OCI-LY3 (cell line): Measurements from ENCODE around the gene RGR.
"Not testable (repeated sequence)": the region's sequence is repeated elsewhere in the genome, so short reads cannot be mapped to it uniquely, and the experiment has no call there.

ENCODE experiments used
- H2AFZ ChIP-seq: fragments of 200-600, 300-600 bp; shearing (Covaris generic); 2 replicates; pipeline ENCODE4 v1.6.0; 2014; ENCODE audit warnings: antibody characterized with exemption, low read depth, low read length
- H3K27ac ChIP-seq: fragments of 200-600, 300-600 bp; sonication (generic); 2 replicates; pipeline ENCODE4 v1.5.1; 2014; ENCODE audit warnings: mild to moderate bottlenecking, low read length, moderate library complexity, mixed read lengths
- H3K27me3 ChIP-seq: fragments of 200-600, 300-600 bp; sonication (generic); 2 replicates; pipeline ENCODE4 v1.6.1; 2014; ENCODE audit warnings: low read depth, low read length, mixed read lengths
- H3K36me3 ChIP-seq: fragments of 200-600, 300-600 bp; sonication (generic); replicated peaks from 2 replicates; pipeline ENCODE3; 2014; ENCODE audit warnings: low read depth, low read length, mixed read lengths
- H3K4me1 ChIP-seq: fragments of 300-600, 200-600 bp; sonication (generic); 2 replicates; pipeline ENCODE4 v1.6.1; 2014; ENCODE audit warnings: low read length, mixed read lengths
- H3K4me2 ChIP-seq: fragments of 200-600, 300-600 bp; sonication (generic); 2 replicates; pipeline ENCODE4 v1.6.1; 2014; ENCODE audit warnings: low read length, mixed read lengths
- H3K4me3 ChIP-seq: fragments of 300-600, 200-600 bp; sonication (generic); 2 replicates; pipeline ENCODE4 v1.5.1; 2014; ENCODE audit warnings: antibody characterized with exemption, mild to moderate bottlenecking, low read length, moderate library complexity
- H3K79me2 ChIP-seq: fragments of 300-600, 200-600 bp; shearing (Covaris generic); 2 replicates; pipeline ENCODE4 v1.6.1; 2014; ENCODE audit warnings: mild to moderate bottlenecking, low read length, mixed read lengths
- H3K9ac ChIP-seq: fragments of 300-600, 200-600 bp; shearing (Covaris generic); 2 replicates; pipeline ENCODE4 v1.6.0; 2014; ENCODE audit warnings: mild to moderate bottlenecking, low read length, moderate library complexity
- H3K9me3 ChIP-seq: fragments of 200-600, 300-600 bp; shearing (Covaris generic); 2 replicates; pipeline ENCODE4 v1.6.1; 2014; ENCODE audit warnings: low read length, mixed read lengths; ENCODE audit not compliant: insufficient read depth
- H4K20me1 ChIP-seq: fragments of 200-600, 300-600 bp; sonication (generic); 2 replicates; pipeline ENCODE4 v1.6.1; 2016; ENCODE audit warnings: low read length, mixed read lengths; ENCODE audit not compliant: insufficient read depth
- EZH2phosphoT487 ChIP-seq: fragments of 200-600 bp; shearing (Covaris generic); IDR thresholded peaks from 2 replicates; pipeline ENCODE4 v1.6.1; 2018; ENCODE audit warnings: antibody characterized with exemption, mixed run types, low read depth
- TF ChIP-seq, protein P1 (sequence below): fragments of 200-600, 300-600 bp; sonication (generic); IDR thresholded peaks from 2 replicates; pipeline ENCODE4 v1.5.1; 2014; ENCODE audit warnings: antibody characterized with exemption, low read length, low read depth

Gene RGR

DNA sequence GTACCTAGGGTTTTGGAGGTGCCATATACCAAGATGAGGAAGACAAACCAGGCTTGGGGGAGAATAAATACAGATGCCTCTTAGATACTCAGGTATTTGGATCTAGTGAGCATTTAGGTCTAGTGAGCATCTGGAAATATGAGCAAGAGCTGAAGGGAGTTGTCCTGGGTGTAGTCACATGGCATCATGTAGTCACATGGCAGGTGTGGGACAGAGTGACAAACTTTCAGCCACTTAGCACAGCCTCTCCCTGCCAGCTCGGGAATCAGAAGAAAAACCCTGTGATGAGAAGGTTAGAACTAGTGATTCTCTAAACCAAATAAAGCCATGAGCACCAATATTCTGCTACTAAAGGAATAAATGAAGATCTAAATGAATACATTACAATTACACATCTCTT, 24.3 kb downstream of the RGR start:
- H3K9me3 ChIP-seq: no peaks in the 10 kb centered on the region
- H3K79me2 ChIP-seq: no peaks in the 10 kb centered on the region
- H3K4me2 ChIP-seq: no peak overlapping the region
- no peaks in the 10 kb centered on the region for H4K20me1 ChIP-seq
- no peak overlapping the region for H2AFZ ChIP-seq
- peaks cover 15% of the 10 kb centered on the region for H3K4me1 ChIP-seq
- no peak for TF ChIP-seq EZH2phosphoT487
- TF ChIP-seq, protein P1, sequence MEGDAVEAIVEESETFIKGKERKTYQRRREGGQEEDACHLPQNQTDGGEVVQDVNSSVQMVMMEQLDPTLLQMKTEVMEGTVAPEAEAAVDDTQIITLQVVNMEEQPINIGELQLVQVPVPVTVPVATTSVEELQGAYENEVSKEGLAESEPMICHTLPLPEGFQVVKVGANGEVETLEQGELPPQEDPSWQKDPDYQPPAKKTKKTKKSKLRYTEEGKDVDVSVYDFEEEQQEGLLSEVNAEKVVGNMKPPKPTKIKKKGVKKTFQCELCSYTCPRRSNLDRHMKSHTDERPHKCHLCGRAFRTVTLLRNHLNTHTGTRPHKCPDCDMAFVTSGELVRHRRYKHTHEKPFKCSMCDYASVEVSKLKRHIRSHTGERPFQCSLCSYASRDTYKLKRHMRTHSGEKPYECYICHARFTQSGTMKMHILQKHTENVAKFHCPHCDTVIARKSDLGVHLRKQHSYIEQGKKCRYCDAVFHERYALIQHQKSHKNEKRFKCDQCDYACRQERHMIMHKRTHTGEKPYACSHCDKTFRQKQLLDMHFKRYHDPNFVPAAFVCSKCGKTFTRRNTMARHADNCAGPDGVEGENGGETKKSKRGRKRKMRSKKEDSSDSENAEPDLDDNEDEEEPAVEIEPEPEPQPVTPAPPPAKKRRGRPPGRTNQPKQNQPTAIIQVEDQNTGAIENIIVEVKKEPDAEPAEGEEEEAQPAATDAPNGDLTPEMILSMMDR: no peak
- no peak overlapping the region for H3K9ac ChIP-seq
- H3K4me3 ChIP-seq: no peak overlapping the region
- H3K27me3 ChIP-seq: peaks cover 22% of the 10 kb centered on the region
- H3K36me3 ChIP-seq: no peaks in the 10 kb centered on the region
- no peak overlapping the region for H3K27ac ChIP-seq

DNA sequence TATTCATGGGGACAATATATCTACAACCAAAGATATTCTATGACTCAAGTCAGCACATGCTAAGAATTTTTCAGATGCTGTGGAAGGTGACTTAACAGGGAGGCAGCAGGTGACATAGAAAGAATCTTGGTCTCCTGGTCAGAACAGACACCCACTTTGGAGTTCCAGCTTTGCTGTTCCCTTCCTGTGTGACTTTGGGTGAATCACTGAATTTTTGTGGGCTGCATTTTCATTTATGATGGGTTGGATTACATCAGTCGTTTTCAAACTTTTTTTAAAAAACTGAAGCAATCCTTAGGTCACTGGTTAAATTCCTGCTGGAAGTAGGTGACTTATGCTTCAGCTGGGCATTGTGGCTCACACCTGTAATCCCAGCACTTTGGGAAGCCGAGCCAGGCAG, 24.9 kb downstream of the RGR start:
- peaks cover 22% of the 10 kb centered on the region for H3K27me3 ChIP-seq
- no peak overlapping the region for H3K27ac ChIP-seq
- H3K4me2 ChIP-seq: no peak overlapping the region
- H3K36me3 ChIP-seq: no peaks in the 10 kb centered on the region
- no peak for TF ChIP-seq EZH2phosphoT487
- TF ChIP-seq, protein P1: no peak
- no peak overlapping the region for H3K4me3 ChIP-seq
- H3K9ac ChIP-seq: no peak overlapping the region
- H4K20me1 ChIP-seq: no peaks in the 10 kb centered on the region
- H3K9me3 ChIP-seq: no peaks in the 10 kb centered on the region
- no peak overlapping the region for H2AFZ ChIP-seq
- peaks cover 13% of the 10 kb centered on the region for H3K4me1 ChIP-seq
- no peaks in the 10 kb centered on the region for H3K79me2 ChIP-seq

DNA sequence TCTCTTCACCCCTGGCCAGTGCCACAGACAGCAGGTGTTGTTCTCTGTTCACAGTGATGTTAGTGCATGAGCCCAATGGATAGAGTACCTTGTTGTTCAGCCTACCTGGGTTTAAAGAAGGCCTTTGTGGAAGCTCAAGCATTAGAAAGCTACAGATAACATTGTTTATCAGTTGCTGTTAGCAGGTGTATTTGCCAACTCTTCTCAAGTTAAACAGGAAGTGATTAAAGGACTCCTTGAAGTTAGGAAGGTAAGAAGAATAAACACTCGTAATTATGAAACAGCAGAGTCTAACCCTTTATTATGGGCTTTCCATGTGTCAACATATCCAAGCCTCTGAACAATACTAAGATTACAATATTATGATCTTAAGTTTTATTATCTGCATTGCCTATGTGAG, 25.9 kb downstream of the RGR start:
- no peak overlapping the region for H2AFZ ChIP-seq
- H3K27ac ChIP-seq: no peak overlapping the region

DNA sequence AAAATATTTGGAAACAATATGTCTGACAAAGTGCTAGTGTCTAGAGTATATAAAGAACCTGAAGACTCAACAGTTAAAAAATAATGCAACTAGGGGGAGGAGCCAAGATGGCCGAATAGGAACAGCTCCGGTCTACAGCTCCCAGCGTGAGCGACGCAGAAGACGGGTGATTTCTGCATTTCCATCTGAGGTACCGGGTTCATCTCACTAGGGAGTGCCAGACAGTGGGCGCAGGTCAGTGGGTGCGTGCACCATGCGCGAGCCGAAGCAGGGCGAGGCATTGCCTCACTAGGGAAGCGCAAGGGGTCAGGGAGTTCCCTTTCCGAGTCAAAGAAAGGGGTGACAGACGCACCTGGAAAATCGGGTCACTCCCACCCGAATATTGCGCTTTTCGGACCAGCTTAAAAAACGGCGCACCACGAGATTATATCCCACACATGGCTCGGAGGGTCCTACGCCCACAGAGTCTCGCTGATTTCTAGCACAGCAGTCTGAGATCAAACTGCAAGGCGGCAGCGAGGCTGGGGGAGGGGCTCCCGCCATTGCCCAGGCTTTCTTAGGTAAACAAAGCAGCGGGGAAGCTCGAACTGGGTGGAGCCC, 35.1 kb downstream of the RGR start:
- H3K79me2 ChIP-seq, H4K20me1 ChIP-seq, H3K27ac ChIP-seq, H3K4me2 ChIP-seq, H3K27me3 ChIP-seq, H3K9me3 ChIP-seq, H3K36me3 ChIP-seq, H3K4me1 ChIP-seq, H2AFZ ChIP-seq, H3K4me3 ChIP-seq, H3K9ac ChIP-seq: not testable (repeated sequence)

More for the DNA sequence above, 25.9 kb downstream of the RGR start:
- Histone ChIP-seq H3K4me1 (peaks cover 10% of the 10 kb centered on the region), H3K27me3 (peaks cover 22% of the 10 kb centered on the region), H3K4me3 (no peak overlapping the region), H4K20me1 (no peaks in the 10 kb centered on the region), H3K79me2 (no peaks in the 10 kb centered on the region), H3K9me3 (no peaks in the 10 kb centered on the region), H3K4me2 (no peak overlapping the region), H3K36me3 (no peaks in the 10 kb centered on the region), H3K9ac (no peak overlapping the region)
- TF ChIP-seq EZH2phosphoT487: no peak
- TF ChIP-seq, protein P1: no peak
